ENCODE results near the gene CCDC91.

GRCh38 chr12:28378736-28379135, 188.5 kb downstream of the CCDC91 start:
- no peak for TF ChIP-seq POLR2A (IDR thresholded peaks at IDR 0.05)
- no peak for TF ChIP-seq CTCF (IDR thresholded peaks at IDR 0.05)
